PC-3 (cell line): ENCODE measurements around the gene CRIP3. TPM values are rescaled to one million over a fixed set of nuclear protein-coding genes. Genes with fewer than 3 reads are reported as not detected.

Source experiments
- ATAC-seq: fragments of 200-7000 bp; cut with Tn5 transposase; 2 replicates; pipeline ENCODE4 v1.9.1; 2020; ENCODE audit warnings: mild to moderate bottlenecking, moderate library complexity
- BruUV-seq: library from RNA; stranded (reverse); fragments of 400-500 nt; replicated peaks from 2 replicates; lab custom pipeline; 2021; lab: Mats Ljungman, UMichigan
- CTCF ChIA-PET: fragments of 300-600 bp; sonication (Branson Sonifier 250); formaldehyde crosslinking; loops from one replicate; lab custom pipeline; 2022; ENCODE audit warnings: antibody characterized with exemption; lab: Charles Lee
- POLR2A ChIA-PET: fragments of 300-600 bp; sonication (Branson Sonifier 250); formaldehyde crosslinking; loops from one replicate; lab custom pipeline; 2022; ENCODE audit warnings: antibody characterized with exemption; ENCODE audit not compliant: unreplicated experiment; lab: Charles Lee
- DNase-seq: peaks from one replicate; pipeline ENCODE4 v3.0.0-alpha.2; 2015
- H2AFZ ChIP-seq: fragments of 300-600 bp; sonication (generic); 2 replicates; pipeline ENCODE4 v1.6.0; 2016; ENCODE audit warnings: antibody characterized with exemption, low read length
- H3F3A ChIP-seq: fragments of 300-600 bp; sonication (generic); one replicate; pipeline ENCODE4 v1.6.0; 2017; ENCODE audit warnings: antibody characterized with exemption, low read length, control low read depth, mild to moderate bottlenecking; ENCODE audit not compliant: unreplicated experiment
- H3K27ac ChIP-seq: fragments of 300-600 bp; sonication (generic); 2 replicates; pipeline ENCODE4 v1.5.1; 2016; ENCODE audit warnings: mild to moderate bottlenecking, low read length
- H3K27me3 ChIP-seq: fragments of 300-600 bp; sonication (generic); 2 replicates; pipeline ENCODE4 v1.6.1; 2016; ENCODE audit warnings: low read length, mixed read lengths
- H3K36me3 ChIP-seq: fragments of 300-600 bp; sonication (generic); 2 replicates; pipeline ENCODE4 v1.6.1; 2016; ENCODE audit warnings: low read depth, mixed run types, low read length, mixed read lengths
- H3K4me1 ChIP-seq: fragments of 300-600 bp; sonication (generic); 2 replicates; pipeline ENCODE4 v1.5.1; 2016; ENCODE audit warnings: low read length; ENCODE audit not compliant: insufficient read depth
- H3K4me2 ChIP-seq: fragments of 300-600 bp; sonication (generic); 2 replicates; pipeline ENCODE4 v1.6.0; 2016; ENCODE audit warnings: low read length
- H3K4me3 ChIP-seq: fragments of 300-600 bp; sonication (generic); 2 replicates; pipeline ENCODE4 v1.5.1; 2016; ENCODE audit warnings: mild to moderate bottlenecking, low read length, mixed read lengths
- H3K79me2 ChIP-seq: fragments of 300-600 bp; sonication (generic); 2 replicates; pipeline ENCODE4 v1.6.1; 2017; ENCODE audit warnings: low read length, mixed read lengths
- H3K9ac ChIP-seq: fragments of 300-600 bp; sonication (generic); 2 replicates; pipeline ENCODE4 v1.6.0; 2016; ENCODE audit warnings: mild to moderate bottlenecking, low read length
- H3K9me2 ChIP-seq: fragments of 300-600 bp; sonication (generic); replicated peaks from 2 replicates; pipeline ENCODE4 v1.6.1; 2016; ENCODE audit warnings: mixed run types, low read length, mixed read lengths
- H3K9me3 ChIP-seq: fragments of 300-600 bp; sonication (generic); 2 replicates; pipeline ENCODE4 v1.6.1; 2016; ENCODE audit warnings: low read length, mixed read lengths
- H4K20me1 ChIP-seq: fragments of 300-600 bp; sonication (generic); 2 replicates; pipeline ENCODE4 v1.6.1; 2016; ENCODE audit warnings: low read length, mixed read lengths
- EZH2 ChIP-seq: fragments of 300-600 bp; sonication (generic); IDR thresholded peaks from one replicate; pipeline ENCODE4 v1.6.1; 2017; ENCODE audit warnings: antibody characterized with exemption, mild to moderate bottlenecking, low read length; ENCODE audit not compliant: unreplicated experiment
- EZH2phosphoT487 ChIP-seq: fragments of 300-600 bp; sonication (generic); IDR thresholded peaks from 2 replicates; pipeline ENCODE4 v1.6.1; 2018; ENCODE audit warnings: mild to moderate bottlenecking, antibody characterized with exemption, low read length, borderline replicate concordance
- intact Hi-C: fragments of 100-400 bp; cut with micrococcal nuclease; formaldehyde crosslinking; loops from 2 replicates; pipeline ENCODE4 v1.9.0; 2023
- total RNA-seq: library from RNA; depleted of rRNA; stranded (reverse); fragments of >200 nt; gene quantifications from 2 replicates; pipeline ENCODE4 v1.2.3, GENCODE V29; 2014
- TF ChIP-seq, protein P1 (sequence below): fragments of 300-600 bp; sonication (generic); conservative IDR thresholded peaks from 2 replicates; pipeline ENCODE4 v1.5.1; 2017; ENCODE audit warnings: antibody characterized with exemption, low read depth, mild to moderate bottlenecking, low read length

The CRIP3 gene
- total RNA-seq, 1 experiment from 2014 or later: 0.29 TPM

DNA sequence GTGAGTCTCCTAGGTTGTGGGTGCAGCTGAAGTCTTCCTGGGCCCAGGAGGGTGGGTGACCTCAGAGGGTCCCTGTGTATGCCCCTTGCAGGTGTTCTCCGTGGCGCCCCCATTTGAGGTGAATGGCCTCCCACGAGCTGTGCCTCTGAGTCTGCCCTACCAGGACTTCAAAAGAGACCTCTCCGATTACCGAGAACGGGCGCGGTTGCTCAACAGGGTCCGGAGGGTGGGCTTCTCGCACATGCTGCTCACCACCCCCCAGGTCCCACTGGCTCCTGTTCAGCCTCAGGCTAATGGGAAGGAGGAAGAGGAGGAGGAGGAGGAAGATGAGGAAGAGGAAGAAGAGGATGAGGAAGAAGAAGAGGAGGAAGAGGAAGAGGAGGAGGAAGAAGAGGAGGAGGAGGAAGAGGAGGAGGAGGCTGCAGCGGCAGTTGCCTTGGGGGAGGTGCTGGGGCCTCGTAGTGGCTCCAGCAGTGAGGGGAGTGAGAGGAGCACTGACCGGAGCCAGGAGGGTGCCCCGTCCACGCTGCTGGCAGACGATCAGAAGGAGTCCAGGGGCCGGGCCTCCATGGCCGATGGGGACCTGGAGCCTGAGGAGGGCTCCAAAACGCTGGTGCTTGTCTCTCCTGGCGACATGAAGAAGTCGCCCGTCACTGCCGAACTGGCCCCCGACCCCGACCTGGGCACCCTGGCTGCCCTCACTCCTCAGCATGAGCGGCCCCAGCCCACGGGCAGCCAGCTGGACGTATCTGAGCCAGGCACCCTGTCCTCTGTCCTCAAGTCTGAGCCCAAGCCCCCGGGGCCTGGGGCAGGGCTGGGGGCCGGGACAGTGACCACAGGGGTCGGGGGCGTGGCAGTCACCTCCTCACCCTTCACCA, 25.8 kb downstream of the CRIP3 start:
- H3K27ac ChIP-seq: no peak overlapping the region
- no peaks in the 10 kb centered on the region for H3K9me3 ChIP-seq
- BruUV-seq: no TSS peak
- no peaks in the 10 kb centered on the region for H3F3A ChIP-seq
- no peaks in the 10 kb centered on the region for H4K20me1 ChIP-seq
- ChIA-PET POLR2A (no interaction called here), CTCF (no interaction called here)
- intact Hi-C loops: no loop called here
- no peaks in the 10 kb centered on the region for H3K9me2 ChIP-seq
- peaks cover 10% of the 10 kb centered on the region; the same call in 1 of the 2 replicates for H3K4me1 ChIP-seq
- H3K4me2 ChIP-seq: no peak overlapping the region
- no peak overlapping the region for H3K9ac ChIP-seq
- H3K79me2 ChIP-seq: no peaks in the 10 kb centered on the region
- DNase-seq: no peak
- H3K27me3 ChIP-seq: peaks cover 8% of the 10 kb centered on the region; the same call in 1 of the 2 replicates
- no peak for ATAC-seq
- H3K4me3 ChIP-seq: no peak overlapping the region
- H3K36me3 ChIP-seq: no peaks in the 10 kb centered on the region
- no peak overlapping the region; the same call in 1 of the 2 replicates for H2AFZ ChIP-seq
- TF ChIP-seq EZH2 (no peak), EZH2phosphoT487 (no peak)
- TF ChIP-seq, protein P1, sequence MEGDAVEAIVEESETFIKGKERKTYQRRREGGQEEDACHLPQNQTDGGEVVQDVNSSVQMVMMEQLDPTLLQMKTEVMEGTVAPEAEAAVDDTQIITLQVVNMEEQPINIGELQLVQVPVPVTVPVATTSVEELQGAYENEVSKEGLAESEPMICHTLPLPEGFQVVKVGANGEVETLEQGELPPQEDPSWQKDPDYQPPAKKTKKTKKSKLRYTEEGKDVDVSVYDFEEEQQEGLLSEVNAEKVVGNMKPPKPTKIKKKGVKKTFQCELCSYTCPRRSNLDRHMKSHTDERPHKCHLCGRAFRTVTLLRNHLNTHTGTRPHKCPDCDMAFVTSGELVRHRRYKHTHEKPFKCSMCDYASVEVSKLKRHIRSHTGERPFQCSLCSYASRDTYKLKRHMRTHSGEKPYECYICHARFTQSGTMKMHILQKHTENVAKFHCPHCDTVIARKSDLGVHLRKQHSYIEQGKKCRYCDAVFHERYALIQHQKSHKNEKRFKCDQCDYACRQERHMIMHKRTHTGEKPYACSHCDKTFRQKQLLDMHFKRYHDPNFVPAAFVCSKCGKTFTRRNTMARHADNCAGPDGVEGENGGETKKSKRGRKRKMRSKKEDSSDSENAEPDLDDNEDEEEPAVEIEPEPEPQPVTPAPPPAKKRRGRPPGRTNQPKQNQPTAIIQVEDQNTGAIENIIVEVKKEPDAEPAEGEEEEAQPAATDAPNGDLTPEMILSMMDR: no peak

DNA sequence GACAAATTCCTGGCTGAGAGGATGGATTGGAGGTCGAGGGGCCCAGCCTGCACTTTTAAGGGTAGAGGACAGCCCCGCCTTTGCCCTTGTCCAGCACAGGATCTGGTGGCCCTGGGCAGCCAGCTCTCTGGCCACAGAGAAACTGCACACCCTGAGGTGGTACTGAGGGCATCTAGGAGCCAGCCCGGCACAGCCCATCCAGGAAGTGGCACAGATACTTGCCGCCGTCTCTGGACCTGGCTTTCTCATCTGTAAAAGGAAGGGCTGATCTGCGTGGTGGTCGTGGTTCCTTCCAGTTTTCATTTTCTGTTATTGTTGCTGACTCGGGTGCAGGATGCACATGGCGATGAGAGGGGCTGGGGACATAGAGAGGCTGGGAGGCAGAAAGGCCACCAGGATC, 26.6 kb downstream of the CRIP3 start:
- H3K9me2 ChIP-seq: no peaks in the 10 kb centered on the region
- no peak overlapping the region for H3K4me3 ChIP-seq
- no peak overlapping the region for H3K27ac ChIP-seq
- no peak for ATAC-seq
- H3K36me3 ChIP-seq: no peaks in the 10 kb centered on the region
- intact Hi-C loops: no loop called here
- ChIA-PET CTCF (no interaction called here), POLR2A (no interaction called here)
- no peaks in the 10 kb centered on the region for H4K20me1 ChIP-seq
- H3F3A ChIP-seq: no peaks in the 10 kb centered on the region
- peaks cover 8% of the 10 kb centered on the region; the same call in 1 of the 2 replicates for H3K27me3 ChIP-seq
- H3K4me1 ChIP-seq: peaks cover 10% of the 10 kb centered on the region; the same call in 1 of the 2 replicates
- no TSS peak for BruUV-seq
- no peak overlapping the region for H2AFZ ChIP-seq
- H3K9me3 ChIP-seq: no peaks in the 10 kb centered on the region
- no peak overlapping the region for H3K4me2 ChIP-seq
- no peak for DNase-seq
- H3K79me2 ChIP-seq: no peaks in the 10 kb centered on the region
- no peak overlapping the region for H3K9ac ChIP-seq
- TF ChIP-seq EZH2 (no peak), EZH2phosphoT487 (no peak)
- TF ChIP-seq, protein P1: no peak

DNA sequence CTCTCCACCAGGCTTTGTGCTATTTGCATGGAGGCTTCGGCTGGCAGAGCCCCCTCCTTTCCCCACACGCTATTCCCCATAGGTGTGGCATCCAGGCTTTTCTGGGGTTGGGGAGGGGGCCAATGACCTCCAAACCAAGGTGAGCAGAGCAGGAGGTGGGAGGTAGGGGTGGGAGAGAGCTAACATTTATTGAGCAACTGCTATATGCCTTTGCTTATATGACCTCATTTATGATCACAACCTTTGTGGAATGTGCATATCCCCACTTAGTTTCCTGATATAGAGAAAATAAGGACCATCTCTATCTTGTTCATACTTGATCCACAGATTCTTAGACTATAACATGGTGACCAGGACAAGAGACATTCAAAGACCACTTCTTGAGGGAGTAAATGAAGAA, 28.4 kb downstream of the CRIP3 start:
- H2AFZ ChIP-seq: no peak overlapping the region
- ATAC-seq (no peak), DNase-seq (no peak)
- peaks cover 14% of the 10 kb centered on the region for H3K27me3 ChIP-seq
- H3K4me2 ChIP-seq: no peak overlapping the region
- TF ChIP-seq, protein P1: no peak
- CTCF ChIA-PET: no interaction called here
- no peaks in the 10 kb centered on the region for H3K36me3 ChIP-seq
- intact Hi-C loops: no loop called here
- BruUV-seq: no TSS peak
- H3K9ac ChIP-seq: no peak overlapping the region
- no peaks in the 10 kb centered on the region for H3K9me2 ChIP-seq
- H3K79me2 ChIP-seq: no peaks in the 10 kb centered on the region
- H3K4me3 ChIP-seq: no peak overlapping the region
- H4K20me1 ChIP-seq: no peaks in the 10 kb centered on the region
- no peaks in the 10 kb centered on the region for H3F3A ChIP-seq
- no peaks in the 10 kb centered on the region for H3K9me3 ChIP-seq
- no peak overlapping the region for H3K27ac ChIP-seq
- POLR2A ChIA-PET: no interaction called here
- peaks cover 10% of the 10 kb centered on the region; the same call in 1 of the 2 replicates for H3K4me1 ChIP-seq
